GM19239 (cell line): ENCODE measurements around the gene IER5.
"Not testable (repeated sequence)": the region's sequence is repeated elsewhere in the genome, so short reads cannot be mapped to it uniquely, and the experiment has no call there.

ENCODE experiments used
- DNase-seq: peaks from one replicate; pipeline ENCODE4 v3.0.0; 2011; ENCODE audit warnings: low spot score; ENCODE audit not compliant: insufficient read length
- FAIRE-seq: peaks from 2 replicates; lab custom pipeline; 2011; peaks lifted over from hg19 to GRCh38; lab: Jason Lieb, UNC

IER5 gene

GRCh38 chr1:181088079-181089016 is at the start of gene IER5:
Gene IER5, plus strand, starts transcription at chr1:181088700. Its CDS starts 203 bp downstream, at chr1:181088903.
- peak; percentile 79 for DNase-seq
- FAIRE-seq = peak; percentile 88

DNA sequence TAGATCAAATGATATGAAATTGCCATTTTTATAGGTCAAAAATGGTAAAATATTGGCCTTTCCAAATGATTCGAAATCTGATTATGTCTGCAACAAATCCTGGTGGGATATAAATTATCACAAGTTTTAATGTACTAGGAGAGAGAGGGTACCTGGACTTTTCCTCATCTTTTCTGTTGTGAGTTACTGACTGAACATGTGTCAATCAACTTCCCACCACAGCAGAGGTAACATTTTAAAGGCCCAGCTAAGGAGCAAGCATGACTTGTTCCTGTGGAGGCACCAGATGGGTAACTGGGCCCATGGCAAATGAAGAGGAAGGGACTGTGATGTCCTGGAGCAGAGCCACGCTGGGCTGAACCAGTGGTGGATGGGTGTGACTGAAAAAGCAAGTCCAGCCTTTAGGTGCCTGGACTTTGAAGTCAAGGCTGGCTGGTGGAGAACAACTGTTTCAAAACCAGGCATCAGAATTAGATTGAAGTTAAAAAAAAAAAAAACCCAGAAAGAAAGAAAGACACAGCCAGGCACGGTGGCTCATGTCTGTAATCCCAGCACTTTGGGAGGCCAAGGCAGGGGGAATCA is 48.1 kb upstream of the IER5 start:
- DNase-seq (no peak), FAIRE-seq (no peak)

DNA sequence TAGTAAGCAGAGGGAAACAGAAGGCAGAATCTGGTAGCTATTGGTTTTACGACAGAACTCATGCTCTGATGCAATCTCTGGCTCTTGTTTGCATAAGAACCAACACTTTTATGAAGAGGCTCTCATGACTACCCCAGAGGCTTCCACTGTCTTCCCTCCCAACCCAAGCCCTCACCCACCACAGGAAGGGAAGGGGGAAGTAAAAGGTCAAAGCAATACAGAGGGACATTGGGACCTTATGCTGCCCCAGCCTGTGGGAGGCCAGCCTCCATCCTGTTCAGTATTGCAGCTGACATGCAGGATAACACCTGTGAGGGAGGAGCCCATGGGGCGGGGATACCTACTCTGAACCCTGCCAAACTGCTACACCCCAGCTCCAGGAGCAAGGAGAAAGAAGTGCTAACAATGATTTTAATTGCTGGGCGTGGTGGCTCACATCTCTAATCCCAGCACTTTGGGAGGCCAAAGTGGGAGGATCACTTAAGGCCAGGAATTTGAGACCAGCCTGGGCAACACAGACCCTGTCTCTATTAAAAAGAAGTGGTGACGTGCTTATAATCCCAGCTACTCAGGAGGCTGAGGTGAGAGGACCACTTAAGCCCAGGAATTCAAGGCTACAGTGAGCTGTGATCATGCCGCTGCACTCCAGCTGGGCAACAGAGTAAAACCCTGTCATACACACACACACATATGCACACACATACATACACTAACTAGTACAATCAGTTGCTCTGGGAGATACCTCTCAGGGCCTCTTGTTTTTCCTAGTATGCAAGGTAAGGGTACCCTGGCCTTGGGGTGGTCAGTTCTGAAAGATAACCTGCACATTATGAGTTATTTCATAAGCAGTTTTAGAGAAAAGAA is 45.2 kb upstream of the IER5 start:
- DNase-seq = no peak
- FAIRE-seq = no peak

DNA sequence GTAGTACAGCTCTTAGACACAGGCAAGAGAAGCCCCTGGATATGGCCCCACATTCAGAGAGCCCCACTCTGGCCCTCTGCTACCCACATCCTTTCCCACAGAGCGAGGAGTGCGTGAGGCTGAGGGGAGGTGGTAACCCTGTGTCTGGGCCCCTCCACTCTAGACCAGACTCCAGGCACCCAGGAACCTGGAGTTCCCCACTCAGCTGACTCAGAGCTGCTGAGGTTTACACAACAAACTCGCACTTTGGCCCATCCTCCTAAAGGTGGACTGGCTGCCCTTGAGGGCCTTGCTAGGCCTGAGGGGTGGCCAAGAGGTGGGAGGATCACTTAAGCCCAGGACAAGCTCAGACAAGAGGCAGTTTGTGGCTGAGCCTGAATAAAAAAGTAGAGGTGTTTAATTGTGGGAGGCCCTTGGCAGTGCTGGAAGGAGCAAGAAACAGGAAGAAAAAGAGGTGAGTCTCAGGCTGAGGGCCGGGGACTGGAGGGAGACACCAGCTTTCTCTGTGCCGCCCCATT is 44.0 kb upstream of the IER5 start:
- no peak for DNase-seq
- no peak for FAIRE-seq

GRCh38 chr1:181045946-181046345 is 42.6 kb upstream of the IER5 start:
- DNase-seq, FAIRE-seq: not testable (repeated sequence)

DNA sequence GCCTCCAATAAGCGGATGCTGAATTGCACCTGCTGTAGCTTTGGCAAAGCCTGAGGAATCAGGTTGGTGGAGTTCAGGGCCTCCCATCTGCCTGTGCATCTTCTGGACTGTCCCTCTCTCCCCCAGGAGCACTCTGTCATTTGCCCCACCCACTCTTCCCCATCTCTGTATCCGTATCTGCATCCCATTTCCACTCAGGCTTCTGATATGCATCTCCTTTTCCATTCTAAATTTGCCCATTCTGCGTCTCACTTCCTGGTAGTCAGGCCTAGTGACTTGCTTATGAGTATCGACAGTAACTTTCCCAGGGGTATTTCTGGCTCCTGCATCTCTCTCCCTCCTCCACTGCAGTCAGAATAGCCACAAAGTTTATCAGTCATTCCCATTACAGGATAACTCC is 39.1 kb upstream of the IER5 start:
- DNase-seq (no peak), FAIRE-seq (no peak)

GRCh38 chr1:181050922-181051321 is 37.6 kb upstream of the IER5 start:
- no peak for FAIRE-seq
- no peak for DNase-seq

- FAIRE-seq (no peak), DNase-seq (no peak)
These were observed 31.9 kb upstream of the IER5 start for GRCh38 chr1:181056560-181056959.

GRCh38 chr1:181057079-181057478 is 31.4 kb upstream of the IER5 start:
- DNase-seq (no peak), FAIRE-seq (no peak)

GRCh38 chr1:181059435-181059834 is 29.1 kb upstream of the IER5 start:
- no peak for DNase-seq
- FAIRE-seq = no peak

- FAIRE-seq = no peak
- no peak for DNase-seq
These were observed 28.4 kb upstream of the IER5 start for GRCh38 chr1:181060066-181060465.

DNA sequence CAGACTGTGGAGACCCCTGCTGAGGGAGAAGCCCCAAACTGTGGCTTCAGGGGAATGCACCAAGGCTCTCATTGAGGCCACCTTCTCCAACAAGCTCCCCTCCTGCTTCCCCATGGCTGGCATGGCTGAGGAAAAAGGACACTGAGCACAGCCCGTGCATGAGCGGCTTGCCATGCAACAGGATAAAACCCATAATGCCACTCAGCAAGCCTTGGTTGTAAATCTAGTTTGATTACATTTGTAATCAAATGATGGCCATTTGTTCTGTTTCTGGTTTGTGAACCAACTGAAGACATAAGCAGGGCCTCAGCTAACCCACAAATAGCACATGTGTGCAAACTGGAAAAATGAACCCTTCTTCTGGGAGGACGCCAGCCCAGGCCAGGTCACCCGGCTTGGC is 27.6 kb upstream of the IER5 start:
- not testable (repeated sequence) for DNase-seq, FAIRE-seq

GRCh38 chr1:181061487-181061886 is 27.0 kb upstream of the IER5 start:
- DNase-seq (no peak), FAIRE-seq (no peak)

DNA sequence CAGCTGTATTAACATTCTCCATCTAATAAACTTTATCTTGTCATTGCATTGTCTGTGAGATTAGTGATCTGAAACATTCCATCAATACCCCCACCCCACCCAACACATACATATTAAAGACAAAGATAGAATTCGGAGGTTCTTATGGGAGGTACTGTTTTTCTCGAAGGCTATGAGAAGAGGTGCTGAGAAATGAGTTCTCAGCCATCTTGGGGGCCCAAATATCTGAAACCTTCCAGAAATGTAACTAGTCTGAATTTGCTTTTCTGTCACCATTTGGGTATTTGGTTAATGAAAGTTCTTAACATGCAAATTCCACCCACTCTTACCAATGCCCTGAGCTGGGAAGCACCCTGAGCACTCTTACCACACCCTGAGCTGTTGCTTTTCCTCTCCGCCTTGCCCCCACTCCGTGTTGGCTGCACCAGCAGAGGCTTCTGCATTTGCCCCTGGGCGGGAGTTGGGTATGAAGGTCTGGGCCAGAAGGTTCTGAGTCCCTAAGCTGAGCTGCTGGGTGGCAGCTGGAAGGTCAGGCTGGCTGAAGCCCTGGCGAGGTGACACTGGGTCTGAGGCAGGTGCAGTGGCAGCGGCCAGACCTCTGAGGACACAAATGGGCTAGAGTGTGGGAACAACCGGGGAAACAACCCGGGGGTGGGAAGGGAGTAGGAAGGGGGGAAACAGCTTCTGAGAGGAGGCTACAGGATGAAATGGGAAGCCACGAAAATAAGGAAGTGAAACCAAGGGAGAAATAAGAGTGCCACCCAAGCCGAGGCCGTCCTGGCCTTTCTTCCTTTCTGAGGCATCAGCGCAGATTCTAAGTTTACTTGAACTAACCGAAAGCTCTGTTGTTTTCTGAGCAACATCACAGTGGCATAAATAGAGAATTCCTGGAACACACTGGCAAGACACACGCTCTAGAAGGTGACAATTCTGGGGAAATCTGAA is 26.3 kb upstream of the IER5 start:
- FAIRE-seq (no peak), DNase-seq (peak; percentile 52)

GRCh38 chr1:181062836-181063428 is 25.6 kb upstream of the IER5 start:
- FAIRE-seq (peak; percentile 94), DNase-seq (peak; percentile 28)

DNA sequence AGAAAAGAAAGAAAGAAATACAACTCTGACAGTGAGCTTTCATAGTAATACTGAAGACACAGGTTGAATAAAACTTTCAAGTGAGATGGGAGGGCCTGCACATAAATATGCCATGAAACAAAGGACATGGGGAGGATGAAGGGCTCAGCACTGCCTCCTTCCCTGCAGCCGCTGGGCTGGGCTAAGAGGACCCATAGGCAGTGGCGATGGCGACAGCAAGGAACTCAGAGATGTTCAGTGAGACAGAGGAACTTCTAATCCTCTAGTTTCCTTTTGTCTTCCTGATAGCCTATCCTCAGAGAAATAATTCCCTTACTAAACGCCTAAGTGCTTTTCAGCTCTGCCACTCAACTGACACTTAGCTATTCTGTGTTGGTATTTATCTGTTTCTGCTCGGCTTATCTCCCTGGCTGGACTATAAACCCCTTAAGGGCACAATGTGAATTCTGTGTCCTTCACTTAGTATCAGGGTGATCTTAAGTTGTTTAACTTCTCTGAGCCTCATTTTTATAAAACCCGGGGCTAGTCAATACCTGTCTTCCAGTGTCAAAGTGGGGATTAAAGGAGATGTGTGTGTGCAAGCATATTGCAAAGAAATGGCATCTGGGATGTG is 24.4 kb upstream of the IER5 start:
- DNase-seq (no peak), FAIRE-seq (no peak)

DNA sequence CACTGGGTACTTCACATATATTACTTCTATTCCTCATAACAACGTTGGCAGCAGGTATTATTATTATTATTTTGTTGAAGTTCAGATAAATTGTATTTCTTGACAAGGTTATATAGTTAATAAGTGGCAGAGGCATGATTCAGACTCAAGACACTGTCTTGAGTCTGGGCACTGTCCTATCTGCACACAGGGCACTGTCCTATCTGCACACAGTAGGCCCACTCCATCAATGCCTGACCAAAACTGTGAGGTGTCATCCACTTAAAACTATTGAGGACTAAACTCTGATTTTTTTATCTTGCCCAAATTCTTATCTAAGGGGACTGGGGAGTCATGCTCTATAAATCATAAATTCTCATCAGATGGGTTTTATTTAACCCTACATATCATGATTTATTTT is 23.8 kb upstream of the IER5 start:
- DNase-seq (no peak), FAIRE-seq (no peak)

GRCh38 chr1:181073638-181074037 is 14.9 kb upstream of the IER5 start:
- DNase-seq (no peak), FAIRE-seq (no peak)
